ENCODE results near the gene TUBGCP3. TPM values are rescaled to one million over a fixed set of nuclear protein-coding genes. Genes with fewer than 3 reads are reported as not detected.

The TUBGCP3 gene
- total RNA-seq, 2 experiments from 2014 or later, result 30.6 to 31.3 TPM

GRCh38 chr13:112574416-112574815 lies 13.5 kb downstream of the TUBGCP3 start:
- intact Hi-C loops (cut with DNase I, micrococcal nuclease), result no loop called here
- Mint-ChIP-seq H3K27ac (peak overlapping the region; percentile 24), H3K27me3 (no peaks in the 10 kb centered on the region), H3K36me3 (ENCODE audit: low read depth) (peaks cover 22% of the 10 kb centered on the region), H3K4me1 (ENCODE audit: low read depth) (peaks cover 73% of the 10 kb centered on the region), H3K9me3 (no peaks in the 10 kb centered on the region), H3K4me3 (no peak overlapping the region)
- Histone ChIP-seq H3K4me3 (ENCODE audit: low read length) (no peak overlapping the region), H3K27me3 (ENCODE audit: control insufficient read depth in 1 of 2, insufficient read depth in 2 of 2, low read length in 2 of 2) (no peaks in the 10 kb centered on the region), H3K4me1 (ENCODE audit: insufficient read depth, low read length) (peaks cover 19% of the 10 kb centered on the region), H3K36me3 (ENCODE audit: insufficient read depth, low read length) (peaks cover under 1% of the 10 kb centered on the region), H3K27ac (ENCODE audit: low read depth in 1 of 2, low read length in 2 of 2) (no peak overlapping the region), H3K9me3 (ENCODE audit: control insufficient read depth in 1 of 2, insufficient read depth in 1 of 2, low read length in 2 of 2) (peaks cover 0 to 4% of the 10 kb centered on the region in 2 experiments)
- no peak for DNase-seq
- no peak for ATAC-seq (ENCODE audit: poor library complexity)
- TF ChIP-seq, protein P1, sequence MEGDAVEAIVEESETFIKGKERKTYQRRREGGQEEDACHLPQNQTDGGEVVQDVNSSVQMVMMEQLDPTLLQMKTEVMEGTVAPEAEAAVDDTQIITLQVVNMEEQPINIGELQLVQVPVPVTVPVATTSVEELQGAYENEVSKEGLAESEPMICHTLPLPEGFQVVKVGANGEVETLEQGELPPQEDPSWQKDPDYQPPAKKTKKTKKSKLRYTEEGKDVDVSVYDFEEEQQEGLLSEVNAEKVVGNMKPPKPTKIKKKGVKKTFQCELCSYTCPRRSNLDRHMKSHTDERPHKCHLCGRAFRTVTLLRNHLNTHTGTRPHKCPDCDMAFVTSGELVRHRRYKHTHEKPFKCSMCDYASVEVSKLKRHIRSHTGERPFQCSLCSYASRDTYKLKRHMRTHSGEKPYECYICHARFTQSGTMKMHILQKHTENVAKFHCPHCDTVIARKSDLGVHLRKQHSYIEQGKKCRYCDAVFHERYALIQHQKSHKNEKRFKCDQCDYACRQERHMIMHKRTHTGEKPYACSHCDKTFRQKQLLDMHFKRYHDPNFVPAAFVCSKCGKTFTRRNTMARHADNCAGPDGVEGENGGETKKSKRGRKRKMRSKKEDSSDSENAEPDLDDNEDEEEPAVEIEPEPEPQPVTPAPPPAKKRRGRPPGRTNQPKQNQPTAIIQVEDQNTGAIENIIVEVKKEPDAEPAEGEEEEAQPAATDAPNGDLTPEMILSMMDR (IDR thresholded peaks at IDR 0.05), result no peak
- ChIA-PET CTCF (interaction anchor here (1.1 kb wide), 1 partner anchor 9 kb away, joined by 3 read pairs; no protein-coding TSS in a partner anchor), POLR2A (no interaction called here)

DNA sequence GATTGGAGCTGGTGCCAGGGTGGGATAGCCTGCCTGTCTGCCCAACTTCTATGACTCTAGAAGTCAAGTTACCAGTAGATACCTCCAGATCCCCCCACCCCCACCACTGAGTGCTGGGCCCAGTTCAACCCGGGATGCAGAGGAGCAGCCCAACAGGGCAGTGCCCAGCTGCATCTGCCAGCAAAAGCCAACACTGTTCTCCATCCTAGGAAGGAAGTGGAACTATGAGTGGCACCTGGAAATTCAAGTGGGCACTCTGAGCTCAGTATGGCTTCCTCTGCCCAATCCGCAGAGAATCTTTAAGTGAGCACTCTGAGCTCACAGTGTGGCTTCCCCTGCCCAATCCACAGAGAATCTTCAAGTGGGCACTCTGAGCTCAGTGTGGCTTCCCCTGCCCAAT lies 14.2 kb downstream of the TUBGCP3 start:
- ChIA-PET CTCF (interaction anchor here (1.1 kb wide), 1 partner anchor 9 kb away, joined by 3 read pairs; no protein-coding TSS in a partner anchor), POLR2A (no interaction called here)
- Histone ChIP-seq H3K36me3 (ENCODE audit: insufficient read depth, low read length) (peaks cover 8% of the 10 kb centered on the region), H3K27me3 (ENCODE audit: control insufficient read depth in 1 of 2, insufficient read depth in 2 of 2, low read length in 2 of 2) (no peaks in the 10 kb centered on the region), H3K27ac (ENCODE audit: low read depth in 1 of 2, low read length in 2 of 2) (no peak overlapping the region), H3K4me3 (ENCODE audit: low read length) (no peak overlapping the region), H3K4me1 (ENCODE audit: insufficient read depth, low read length) (peaks cover 19% of the 10 kb centered on the region), H3K9me3 (ENCODE audit: control insufficient read depth in 1 of 2, insufficient read depth in 1 of 2, low read length in 2 of 2) (no peaks in the 10 kb centered on the region)
- Mint-ChIP-seq H3K27me3 (no peaks in the 10 kb centered on the region), H3K4me1 (ENCODE audit: low read depth) (peaks cover 75% of the 10 kb centered on the region), H3K4me3 (no peak overlapping the region), H3K27ac (peak overlapping the region; percentile 27), H3K36me3 (ENCODE audit: low read depth) (peaks cover 27% of the 10 kb centered on the region), H3K9me3 (no peaks in the 10 kb centered on the region)
- TF ChIP-seq, protein P1 (IDR thresholded peaks at IDR 0.05), result no peak
- intact Hi-C loops (cut with DNase I, micrococcal nuclease), result no loop called here
- ATAC-seq (ENCODE audit: poor library complexity), result no peak
- DNase-seq, result no peak

GRCh38 chr13:112572366-112572765 lies 15.6 kb downstream of the TUBGCP3 start:
- ChIA-PET POLR2A (no interaction called here), CTCF (no interaction called here)
- Histone ChIP-seq H3K27ac (ENCODE audit: low read depth in 1 of 2, low read length in 2 of 2) (no peak overlapping the region), H3K9me3 (ENCODE audit: control insufficient read depth in 1 of 2, insufficient read depth in 1 of 2, low read length in 2 of 2) (no peaks in the 10 kb centered on the region), H3K27me3 (ENCODE audit: control insufficient read depth in 1 of 2, insufficient read depth in 2 of 2, low read length in 2 of 2) (no peaks in the 10 kb centered on the region), H3K36me3 (ENCODE audit: insufficient read depth, low read length) (peaks cover 21% of the 10 kb centered on the region), H3K4me1 (ENCODE audit: insufficient read depth, low read length) (peaks cover 19% of the 10 kb centered on the region), H3K4me3 (ENCODE audit: low read length) (no peak overlapping the region)
- no peak for ATAC-seq (ENCODE audit: poor library complexity)
- TF ChIP-seq, protein P1 (IDR thresholded peaks at IDR 0.05), result no peak
- H3K27me3 Mint-ChIP-seq, result no peaks in the 10 kb centered on the region
- peaks cover 76% of the 10 kb centered on the region for H3K4me1 Mint-ChIP-seq (ENCODE audit: low read depth)
- no peak overlapping the region for H3K4me3 Mint-ChIP-seq
- DNase-seq, result no peak
- intact Hi-C loops (cut with DNase I, micrococcal nuclease), result no loop called here
- H3K36me3 Mint-ChIP-seq (ENCODE audit: low read depth), result peaks cover 33% of the 10 kb centered on the region
- peak overlapping the region; percentile 27 for H3K27ac Mint-ChIP-seq
- H3K9me3 Mint-ChIP-seq, result no peaks in the 10 kb centered on the region
